CD14-positive monocyte (primary cell): ENCODE measurements around the gene COL4A1. TPM values are rescaled to one million over a fixed set of nuclear protein-coding genes. Genes with fewer than 3 reads are reported as not detected.

ENCODE experiments used
- DNase-seq, 3 donors: peaks; one replicate each; pipeline ENCODE4 v3.0.0-alpha.2; 2011 to 2022
- H2AFZ ChIP-seq: 2 replicates; pipeline ENCODE4 v1.6.0; 2012; ENCODE audit warnings: mild to moderate bottlenecking, low read depth, low read length, inconsistent platforms; ENCODE audit not compliant: insufficient read depth, poor library complexity, severe bottlenecking
- H3K27ac ChIP-seq, 2 donors: 1 replicate in 1 of 2; 2 replicates in 1 of 2; pipeline ENCODE4 v1.5.1; 2012 to 2013; ENCODE audit warnings: low read length in 2 of 2, control low read depth in 1 of 2, inconsistent platforms in 1 of 2, low read depth in 1 of 2, mild to moderate bottlenecking in 1 of 2
- H3K27me3 ChIP-seq, 2 donors: one replicate each; pipeline versions ENCODE4 v1.6.0 to v1.6.1; 2011 to 2013; ENCODE audit warnings: low read length in 2 of 2; ENCODE audit not compliant: control insufficient read depth in 2 of 2, insufficient read depth in 2 of 2
- H3K36me3 ChIP-seq, 2 donors: replicated peaks in 1 of 2; 1 replicate in 1 of 2; 2 replicates in 1 of 2; pipeline versions ENCODE4 v1.5.1 to v1.6.1; 2012 to 2013; ENCODE audit warnings: low read length in 2 of 2, control low read depth in 1 of 2, inconsistent platforms in 1 of 2, mild to moderate bottlenecking in 1 of 2; ENCODE audit not compliant: insufficient read depth in 2 of 2, control insufficient read depth in 1 of 2
- H3K4me1 ChIP-seq, 2 donors: 1 replicate in 1 of 2; 2 replicates in 1 of 2; pipeline versions ENCODE4 v1.5.1 to v1.6.1; 2012 to 2013; ENCODE audit warnings: low read length in 2 of 2, control low read depth in 1 of 2, inconsistent platforms in 1 of 2, mild to moderate bottlenecking in 1 of 2, moderate library complexity in 1 of 2; ENCODE audit not compliant: insufficient read depth in 2 of 2, control insufficient read depth in 1 of 2
- H3K4me2 ChIP-seq: replicated peaks from 2 replicates; pipeline ENCODE3; 2012; ENCODE audit warnings: low read length, moderate library complexity, mild to moderate bottlenecking; ENCODE audit not compliant: poor library complexity, severe bottlenecking; ENCODE audit errors: extremely low read depth
- H3K4me3 ChIP-seq, 3 experiments: fragments of 200-600 bp in 1 of 3; sonication (generic) in 1 of 3; replicated peaks in 1 of 3; 1 replicate in 2 of 3; 2 replicates in 1 of 3; pipeline ENCODE4 v1.5.1; 2011 to 2013; ENCODE audit warnings: low read length in 3 of 3, mild to moderate bottlenecking in 3 of 3, control low read depth in 2 of 3, low read depth in 2 of 3, inconsistent platforms in 1 of 3, moderate library complexity in 1 of 3
- H3K79me2 ChIP-seq: 2 replicates; pipeline ENCODE4 v1.6.0; 2012; ENCODE audit warnings: mild to moderate bottlenecking, control low read depth, inconsistent platforms, low read length, moderate library complexity; ENCODE audit not compliant: insufficient read depth
- H3K9ac ChIP-seq: 2 replicates; pipeline ENCODE4 v1.6.0; 2017; ENCODE audit warnings: low read length, mild to moderate bottlenecking; ENCODE audit not compliant: insufficient read depth, poor library complexity, severe bottlenecking
- H3K9me3 ChIP-seq, 2 donors: replicated peaks in 1 of 2; 1 replicate in 1 of 2; 2 replicates in 1 of 2; pipeline versions ENCODE4 v1.5.1 to v1.6.1; 2012 to 2013; ENCODE audit warnings: low read length in 2 of 2, control low read depth in 1 of 2; ENCODE audit not compliant: control insufficient read depth in 1 of 2, insufficient read depth in 1 of 2
- H4K20me1 ChIP-seq: 2 replicates; pipeline ENCODE4 v1.6.0; 2012; ENCODE audit warnings: mild to moderate bottlenecking, low read length, control low read depth, moderate library complexity; ENCODE audit not compliant: insufficient read depth
- H3K27ac Mint-ChIP-seq, 7 donors: one replicate each; pipeline ENCODE4 v1.8.0; 2020; ENCODE audit warnings: mild to moderate bottlenecking in 7 of 7, mixed read lengths in 7 of 7, moderate library complexity in 6 of 7, inconsistent platforms in 2 of 7
- H3K27me3 Mint-ChIP-seq, 3 donors: one replicate each; pipeline ENCODE4 v1.8.0; 2021 to 2022; ENCODE audit warnings: low read depth in 3 of 3, mild to moderate bottlenecking in 3 of 3, mixed read lengths in 3 of 3, moderate library complexity in 3 of 3, inconsistent platforms in 1 of 3
- H3K36me3 Mint-ChIP-seq, 2 donors: one replicate each; pipeline ENCODE4 v1.8.0; 2020; ENCODE audit warnings: mixed read lengths in 2 of 2, inconsistent platforms in 1 of 2, mild to moderate bottlenecking in 1 of 2
- H3K4me1 Mint-ChIP-seq: one replicate; pipeline ENCODE4 v1.8.0; 2020; ENCODE audit warnings: mild to moderate bottlenecking, mixed read lengths
- H3K4me3 Mint-ChIP-seq, 2 donors: one replicate each; pipeline ENCODE4 v1.8.0; 2020; ENCODE audit warnings: mild to moderate bottlenecking in 2 of 2, mixed read lengths in 2 of 2, moderate library complexity in 1 of 2
- H3K9me3 Mint-ChIP-seq, 7 donors: one replicate each; pipeline ENCODE4 v1.8.0; 2020 to 2022; ENCODE audit warnings: mixed read lengths in 7 of 7, mild to moderate bottlenecking in 6 of 7, moderate library complexity in 6 of 7, inconsistent platforms in 2 of 7
- CTCF ChIP-seq: fragments of 200-600 bp; IDR thresholded peaks from one replicate; pipeline ENCODE4 v1.8.0; 2022; ENCODE audit warnings: antibody characterized with exemption, mild to moderate bottlenecking
- WGBS: methylation state at CpG from one replicate; pipeline ENCODE4 v1.1.5; 2013; ENCODE audit warnings: missing lambda C conversion rate; ENCODE audit not compliant: insufficient coverage; 5-methylcytosine and 5-hydroxymethylcytosine counted together
- intact Hi-C, 2 donors: fragments of 100-400 bp; cut with micrococcal nuclease; formaldehyde crosslinking; loops; one replicate each; pipeline versions ENCODE4 v1.15.0 to v1.15.1; 2023
- polyA plus RNA-seq, 3 donors: library from polyadenylated mRNA; depleted of rRNA in 1 of 3; unstranded in 2 of 3; stranded (reverse) in 1 of 3; fragments of 300-500 nt in 2 of 3; fragments of >200 nt in 1 of 3; fragmentation: Illumina TruSeq in 2 of 3; gene quantifications; 1 replicate in 2 of 3; 2 replicates in 1 of 3; pipeline ENCODE4 v1.2.3, GENCODE V29; 2012 to 2021

The COL4A1 gene
- polyA plus RNA-seq, 3 donors = 0.16 to 0.25 TPM; not detected in 1

GRCh38 chr13:110119935-110120905 is 186.7 kb downstream of the COL4A1 start:
- H3K36me3 ChIP-seq = no peaks in the 10 kb centered on the region
- no peak overlapping the region for H3K4me3 ChIP-seq
- H4K20me1 ChIP-seq = no peaks in the 10 kb centered on the region
- H3K27ac Mint-ChIP-seq = no peak overlapping the region
- no peaks in the 10 kb centered on the region for H3K36me3 Mint-ChIP-seq
- H3K4me1 ChIP-seq = peaks cover 3 to 10% of the 10 kb centered on the region in 2 donors
- H3K79me2 ChIP-seq = no peaks in the 10 kb centered on the region
- H3K4me3 Mint-ChIP-seq = no peak overlapping the region
- intact Hi-C loops = loop anchor here (10.0 kb wide), 4 partner anchors 55 to 1155 kb away; partner anchors contain the start of gene IRS2 (in 1 of the 2)
- H3K27me3 Mint-ChIP-seq = peaks cover 21 to 35% (median 26%) of the 10 kb centered on the region in 3 donors
- TF ChIP-seq CTCF = no peak
- H3K4me2 ChIP-seq = no peak overlapping the region
- no peak overlapping the region for H3K27ac ChIP-seq
- 98% methylated on average over 13 of the region's 18 CpGs for WGBS
- no peak overlapping the region for H3K9ac ChIP-seq
- peaks cover 7% of the 10 kb centered on the region for H3K4me1 Mint-ChIP-seq
- H2AFZ ChIP-seq = no peak overlapping the region
- H3K9me3 ChIP-seq = peaks cover 0 to 3% of the 10 kb centered on the region in 2 donors
- peaks cover 0 to 4% (median 0%) of the 10 kb centered on the region in 7 donors for H3K9me3 Mint-ChIP-seq
- no peak for DNase-seq
- peaks cover 2 to 7% of the 10 kb centered on the region in 2 donors for H3K27me3 ChIP-seq

DNA sequence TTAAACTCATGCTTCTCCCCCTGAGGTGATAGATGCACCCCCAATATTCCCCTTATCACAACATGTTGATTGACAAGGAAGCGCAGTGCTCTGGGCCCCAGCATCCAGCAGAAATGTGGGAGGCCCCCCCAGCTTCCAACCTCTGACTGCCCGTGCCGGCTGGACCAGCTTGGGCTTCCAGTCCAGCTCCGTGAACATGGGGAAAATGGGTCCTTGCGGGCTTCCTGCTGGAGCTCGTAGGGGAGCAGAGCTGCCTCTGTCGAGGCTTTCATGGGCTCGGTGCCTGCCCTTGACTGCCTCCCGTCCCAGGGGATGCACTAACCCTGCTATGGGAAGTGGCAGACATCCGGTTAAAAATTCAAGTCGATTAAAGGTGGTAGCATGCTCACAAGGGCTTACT is 188.9 kb downstream of the COL4A1 start:
- no peaks in the 10 kb centered on the region for H3K36me3 ChIP-seq
- no peak overlapping the region for H3K4me2 ChIP-seq
- Mint-ChIP-seq H3K36me3 (no peaks in the 10 kb centered on the region), H3K4me1 (peaks cover 15% of the 10 kb centered on the region), H3K4me3 (no peak overlapping the region), H3K9me3 (peaks cover 0 to 4% (median 0%) of the 10 kb centered on the region in 7 donors), H3K27me3 (peaks cover 14 to 27% (median 24%) of the 10 kb centered on the region in 3 donors), H3K27ac (no peak overlapping the region)
- TF ChIP-seq CTCF = no peak
- DNase-seq = no peak
- no peaks in the 10 kb centered on the region for H4K20me1 ChIP-seq
- no peaks in the 10 kb centered on the region for H3K79me2 ChIP-seq
- H3K4me1 ChIP-seq = peaks cover 9 to 18% of the 10 kb centered on the region in 2 donors
- H3K27me3 ChIP-seq = peaks cover 0 to 2% of the 10 kb centered on the region in 2 donors
- intact Hi-C loops = loop anchor here (10.0 kb wide), 3 partner anchors 333 to 1153 kb away; partner anchors contain the start of gene IRS2 (in 1 of the 2)
- no peak overlapping the region for H3K4me3 ChIP-seq
- peaks cover 0 to 3% of the 10 kb centered on the region in 2 donors for H3K9me3 ChIP-seq
- H3K27ac ChIP-seq = no peak overlapping the region
- H3K9ac ChIP-seq = no peak overlapping the region
- 94% methylated on average over 8 of the region's 11 CpGs for WGBS
- H2AFZ ChIP-seq = no peak overlapping the region
